HepG2 (cell line): Measurements from ENCODE around the gene MUC6. TPM values are rescaled to one million over a fixed set of nuclear protein-coding genes. Genes with fewer than 3 reads are reported as not detected.
A peak's percentile ranks its signal among the peaks of the same experiment; 100 is the strongest.

Source experiments
- BRD4 ChIP-seq: sonication (generic); formaldehyde crosslinking; IDR thresholded peaks from 2 replicates; pipeline ENCODE4 v1.4.0; 2020; ENCODE audit warnings: missing genetic modification reagents
- CBFB ChIP-seq: sonication (generic); formaldehyde crosslinking; IDR thresholded peaks from 2 replicates; pipeline ENCODE4 v1.4.0; 2020; ENCODE audit warnings: missing genetic modification reagents
- CEBPB ChIP-seq: IDR thresholded peaks from 2 replicates; pipeline ENCODE4 v1.6.1; 2011; ENCODE audit warnings: low read depth, low read length, improper control_type of control experiment, borderline replicate concordance
- GABPB1 ChIP-seq: IDR thresholded peaks from 2 replicates; pipeline ENCODE4 v1.6.1; 2016; ENCODE audit warnings: mild to moderate bottlenecking, missing genetic modification reagents, moderate library complexity, missing compliant biosample characterization
- JARID2 ChIP-seq: sonication (generic); formaldehyde crosslinking; IDR thresholded peaks from 2 replicates; pipeline ENCODE4 v1.8.1; 2023; ENCODE audit warnings: missing genetic modification reagents, inconsistent platforms; ENCODE audit not compliant: insufficient replicate concordance
- KDM5B ChIP-seq: sonication (generic); formaldehyde crosslinking; IDR thresholded peaks from 2 replicates; pipeline ENCODE4 v1.4.0; 2020; ENCODE audit warnings: missing genetic modification reagents, mild to moderate bottlenecking, borderline replicate concordance
- NCOA5 ChIP-seq: sonication (generic); formaldehyde crosslinking; IDR thresholded peaks from 2 replicates; pipeline ENCODE4 v1.4.0; 2020; ENCODE audit warnings: missing genetic modification reagents
- NFKB2 ChIP-seq: sonication (generic); formaldehyde crosslinking; IDR thresholded peaks from 2 replicates; pipeline ENCODE4 v1.4.0; 2020; ENCODE audit warnings: missing genetic modification reagents, borderline replicate concordance
- NONO ChIP-seq, 2 experiments: fragments of 450-650 bp in 1 of 2; sonication (generic) in 1 of 2; formaldehyde crosslinking in 1 of 2; IDR thresholded peaks in 1 of 2; conservative IDR thresholded peaks in 1 of 2; 2 replicates each; pipeline versions ENCODE4 v1.6.1 to v1.8.0; 2017 to 2022; ENCODE audit warnings: mild to moderate bottlenecking in 1 of 2, missing genetic modification reagents in 1 of 2, moderate library complexity in 1 of 2
- ZFP41 ChIP-seq: sonication (generic); formaldehyde crosslinking; IDR thresholded peaks from 2 replicates; pipeline ENCODE4 v1.4.0; 2020; ENCODE audit warnings: mild to moderate bottlenecking, missing genetic modification reagents, borderline replicate concordance
- ZNF672 ChIP-seq: sonication (generic); formaldehyde crosslinking; IDR thresholded peaks from 2 replicates; pipeline ENCODE4 v1.8.1; 2022; ENCODE audit warnings: missing genetic modification reagents
- polyA plus RNA-seq, 8 experiments: library from polyadenylated mRNA; depleted of rRNA in 3 of 8; stranded (reverse) in 7 of 8; unstranded in 1 of 8; fragments of >200 nt; fragmentation: Illumina TruSeq in 4 of 8; extraction: Trizol in 4 of 8; gene quantifications; 2 replicates each; pipeline versions ENCODE4 v1.2.1 to v1.2.3, GENCODE V29; 2011 to 2016; ENCODE audit warnings: low read depth in 4 of 8, missing spikeins in 1 of 8, mixed read lengths in 1 of 8; ENCODE audit not compliant: insufficient read depth in 1 of 8
- total RNA-seq, 5 experiments: library from RNA; depleted of rRNA; stranded (reverse); fragments of >200 nt; fragmentation: Illumina TruSeq; extraction: Trizol; gene quantifications; 2 replicates each; pipeline ENCODE4 v1.2.3, GENCODE V29; 2016; ENCODE audit warnings: low read depth in 1 of 5
- TF ChIP-seq, protein P1 (sequence below): sonication (generic); formaldehyde crosslinking; IDR thresholded peaks from 2 replicates; pipeline ENCODE4 v1.5.0; 2020; ENCODE audit warnings: mild to moderate bottlenecking, missing genetic modification reagents, borderline replicate concordance
- TF ChIP-seq, protein P2 (sequence below): IDR thresholded peaks from 2 replicates; pipeline ENCODE4 v1.6.1; 2018; ENCODE audit warnings: missing genetic modification reagents
- TF ChIP-seq, protein P3 (sequence below): sonication (generic); formaldehyde crosslinking; IDR thresholded peaks from 2 replicates; pipeline ENCODE4 v1.4.0; 2020; ENCODE audit warnings: mild to moderate bottlenecking, missing genetic modification reagents
- TF ChIP-seq, protein P4 (sequence below): sonication (generic); formaldehyde crosslinking; IDR thresholded peaks from 2 replicates; pipeline ENCODE4 v1.4.0; 2020; ENCODE audit warnings: mild to moderate bottlenecking, missing genetic modification reagents

MUC6 gene
- total and polyA plus RNA-seq, 2 of the 13 experiments (the other 11 are each of a cell fraction or from before 2014, with no cell fraction given) = not detected

DNA sequence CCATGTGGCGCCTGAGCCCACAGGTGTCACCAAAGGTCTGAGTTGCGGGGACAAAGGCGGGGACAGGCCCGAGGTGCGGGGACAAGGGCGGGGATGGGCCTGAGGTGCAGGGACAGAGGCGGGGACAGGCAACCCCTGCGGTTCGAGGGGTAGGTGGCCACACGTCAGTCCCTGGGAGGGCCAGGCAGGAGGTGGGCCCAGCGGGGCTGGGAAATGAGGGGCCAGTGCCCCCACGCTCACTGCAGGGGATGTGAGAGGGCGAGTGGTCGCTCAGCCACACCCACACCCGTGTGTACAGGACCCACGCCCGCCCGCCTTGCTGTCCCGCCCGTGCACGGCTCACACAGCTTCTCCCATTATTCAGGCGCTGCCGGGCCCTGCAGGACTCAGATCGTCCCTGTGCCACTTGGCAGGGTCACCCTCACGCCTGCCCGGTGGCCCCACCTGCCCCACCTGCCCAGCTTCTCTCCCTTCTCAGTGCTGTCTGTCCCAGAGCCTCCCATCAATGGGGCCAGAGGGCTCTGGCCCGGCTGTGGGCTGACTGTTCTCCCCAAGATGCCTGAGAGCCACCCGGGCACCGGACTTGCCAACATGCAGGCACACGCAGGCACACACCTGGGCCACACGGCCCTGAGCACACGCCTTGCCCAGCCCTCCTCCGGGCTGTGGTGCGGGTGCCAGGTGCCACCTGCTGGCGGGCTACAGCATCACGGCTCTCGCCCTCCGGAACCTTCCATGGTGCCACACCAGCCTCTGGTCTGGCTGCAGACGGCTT lies 14.2 kb upstream of the MUC6 start (continued):
- TF ChIP-seq, protein P1, sequence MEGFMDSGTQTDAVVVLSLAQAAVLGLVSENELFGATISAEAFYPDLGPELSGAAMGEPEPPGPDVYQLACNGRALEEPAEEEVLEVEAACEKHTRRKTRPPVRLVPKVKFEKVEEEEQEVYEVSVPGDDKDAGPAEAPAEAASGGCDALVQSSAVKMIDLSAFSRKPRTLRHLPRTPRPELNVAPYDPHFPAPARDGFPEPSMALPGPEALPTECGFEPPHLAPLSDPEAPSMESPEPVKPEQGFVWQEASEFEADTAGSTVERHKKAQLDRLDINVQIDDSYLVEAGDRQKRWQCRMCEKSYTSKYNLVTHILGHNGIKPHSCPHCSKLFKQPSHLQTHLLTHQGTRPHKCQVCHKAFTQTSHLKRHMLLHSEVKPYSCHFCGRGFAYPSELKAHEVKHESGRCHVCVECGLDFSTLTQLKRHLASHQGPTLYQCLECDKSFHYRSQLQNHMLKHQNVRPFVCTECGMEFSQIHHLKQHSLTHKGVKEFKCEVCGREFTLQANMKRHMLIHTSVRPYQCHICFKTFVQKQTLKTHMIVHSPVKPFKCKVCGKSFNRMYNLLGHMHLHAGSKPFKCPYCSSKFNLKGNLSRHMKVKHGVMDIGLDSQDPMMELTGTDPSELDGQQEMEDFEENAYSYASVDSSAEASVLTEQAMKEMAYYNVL (CRISPR knock-in tag) = 0 out of 2 replicates have a peak, but pooled peaks have one; percentile 27
- TF ChIP-seq KDM5B (no peak), BRD4 (CRISPR knock-in tag) (no peak), NONO (IDR thresholded peaks at IDR 0.05) (no peak), NONO (CRISPR knock-in tag; conservative IDR thresholded peaks at IDR 0.05) (0 out of 2 replicates have a peak, but pooled peaks have one; percentile 33), GABPB1 (peak; percentile 59; the same call in 1 of the 2 replicates), ZNF672 (CRISPR knock-in tag) (no peak), NFKB2 (CRISPR knock-in tag) (peak; percentile 30; the same call in 1 of the 2 replicates), CEBPB (no peak), NCOA5 (CRISPR knock-in tag) (no peak), ZFP41 (no peak), CBFB (CRISPR knock-in tag) (0 out of 2 replicates have a peak, but pooled peaks have one; percentile 28), JARID2 (no peak)
- TF ChIP-seq, protein P2, sequence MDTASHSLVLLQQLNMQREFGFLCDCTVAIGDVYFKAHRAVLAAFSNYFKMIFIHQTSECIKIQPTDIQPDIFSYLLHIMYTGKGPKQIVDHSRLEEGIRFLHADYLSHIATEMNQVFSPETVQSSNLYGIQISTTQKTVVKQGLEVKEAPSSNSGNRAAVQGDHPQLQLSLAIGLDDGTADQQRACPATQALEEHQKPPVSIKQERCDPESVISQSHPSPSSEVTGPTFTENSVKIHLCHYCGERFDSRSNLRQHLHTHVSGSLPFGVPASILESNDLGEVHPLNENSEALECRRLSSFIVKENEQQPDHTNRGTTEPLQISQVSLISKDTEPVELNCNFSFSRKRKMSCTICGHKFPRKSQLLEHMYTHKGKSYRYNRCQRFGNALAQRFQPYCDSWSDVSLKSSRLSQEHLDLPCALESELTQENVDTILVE (CRISPR knock-in tag) = 0 out of 2 replicates have a peak, but pooled peaks have one; percentile 32
- TF ChIP-seq, protein P3, sequence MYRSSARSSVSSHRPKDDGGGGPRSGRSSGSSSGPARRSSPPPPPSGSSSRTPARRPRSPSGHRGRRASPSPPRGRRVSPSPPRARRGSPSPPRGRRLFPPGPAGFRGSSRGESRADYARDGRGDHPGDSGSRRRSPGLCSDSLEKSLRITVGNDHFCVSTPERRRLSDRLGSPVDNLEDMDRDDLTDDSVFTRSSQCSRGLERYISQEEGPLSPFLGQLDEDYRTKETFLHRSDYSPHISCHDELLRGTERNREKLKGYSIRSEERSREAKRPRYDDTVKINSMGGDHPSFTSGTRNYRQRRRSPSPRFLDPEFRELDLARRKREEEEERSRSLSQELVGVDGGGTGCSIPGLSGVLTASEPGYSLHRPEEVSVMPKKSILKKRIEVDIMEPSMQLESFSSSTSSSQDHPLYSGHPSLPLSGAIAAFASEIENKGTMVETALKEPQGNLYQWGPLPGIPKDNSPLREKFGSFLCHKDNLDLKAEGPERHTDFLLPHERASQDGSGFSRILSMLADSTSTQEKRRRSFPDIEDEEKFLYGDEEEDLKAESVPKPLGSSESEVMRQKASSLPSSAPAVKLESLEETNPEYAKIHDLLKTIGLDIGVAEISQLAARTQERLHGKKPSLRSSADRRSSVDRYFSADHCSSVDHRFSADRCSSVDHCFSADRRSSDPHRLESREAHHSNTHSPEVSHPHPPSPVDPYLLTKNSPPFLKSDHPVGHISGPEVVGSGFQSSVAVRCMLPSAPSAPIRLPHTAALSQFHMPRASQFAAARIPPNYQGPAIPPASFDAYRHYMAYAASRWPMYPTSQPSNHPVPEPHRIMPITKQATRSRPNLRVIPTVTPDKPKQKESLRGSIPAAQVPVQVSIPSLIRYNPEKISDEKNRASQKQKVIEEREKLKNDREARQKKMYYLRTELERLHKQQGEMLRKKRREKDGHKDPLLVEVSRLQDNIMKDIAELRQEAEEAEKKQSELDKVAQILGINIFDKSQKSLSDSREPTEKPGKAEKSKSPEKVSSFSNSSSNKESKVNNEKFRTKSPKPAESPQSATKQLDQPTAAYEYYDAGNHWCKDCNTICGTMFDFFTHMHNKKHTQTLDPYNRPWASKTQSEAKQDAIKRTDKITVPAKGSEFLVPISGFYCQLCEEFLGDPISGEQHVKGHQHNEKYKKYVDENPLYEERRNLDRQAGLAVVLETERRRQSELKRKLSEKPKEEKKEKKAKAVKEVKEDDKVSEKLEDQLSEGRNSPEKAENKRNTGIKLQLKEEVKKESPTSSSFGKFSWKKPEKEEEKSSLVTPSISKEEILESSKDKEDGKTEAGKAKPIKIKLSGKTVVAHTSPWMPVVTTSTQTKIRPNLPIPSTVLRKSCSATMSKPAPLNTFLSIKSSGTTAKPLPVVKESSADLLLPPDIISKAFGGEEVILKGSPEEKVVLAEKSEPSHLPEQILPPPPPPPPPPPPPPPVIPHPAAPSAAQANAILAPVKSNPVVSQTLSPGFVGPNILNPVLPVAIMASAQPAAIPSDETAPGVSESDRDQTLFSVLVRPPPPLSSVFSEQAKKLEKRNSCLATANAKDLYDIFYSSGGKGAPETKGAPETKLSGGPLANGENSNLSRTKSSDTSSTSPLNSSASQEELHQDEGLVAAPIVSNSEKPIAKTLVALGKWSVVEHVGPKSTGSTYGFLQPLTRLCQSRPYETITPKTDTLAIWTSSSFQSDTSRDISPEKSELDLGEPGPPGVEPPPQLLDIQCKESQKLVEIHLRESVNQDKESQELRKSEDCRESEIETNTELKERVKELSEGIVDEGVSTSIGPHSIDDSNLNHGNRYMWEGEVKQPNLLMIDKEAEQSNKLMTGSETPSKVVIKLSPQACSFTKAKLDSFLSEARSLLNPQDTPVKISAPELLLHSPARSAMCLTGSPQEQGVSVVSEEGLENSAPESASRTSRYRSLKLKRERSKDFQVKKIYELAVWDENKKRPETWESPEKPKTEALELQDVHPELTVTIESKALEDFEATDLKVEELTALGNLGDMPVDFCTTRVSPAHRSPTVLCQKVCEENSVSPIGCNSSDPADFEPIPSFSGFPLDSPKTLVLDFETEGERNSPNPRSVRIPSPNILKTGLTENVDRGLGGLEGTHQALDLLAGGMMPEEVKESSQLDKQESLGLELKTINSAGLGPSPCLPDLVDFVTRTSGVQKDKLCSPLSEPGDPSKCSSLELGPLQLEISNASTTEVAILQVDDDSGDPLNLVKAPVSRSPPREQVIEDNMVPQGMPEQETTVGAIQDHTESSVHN (CRISPR knock-in tag) = no peak
- TF ChIP-seq, protein P4, sequence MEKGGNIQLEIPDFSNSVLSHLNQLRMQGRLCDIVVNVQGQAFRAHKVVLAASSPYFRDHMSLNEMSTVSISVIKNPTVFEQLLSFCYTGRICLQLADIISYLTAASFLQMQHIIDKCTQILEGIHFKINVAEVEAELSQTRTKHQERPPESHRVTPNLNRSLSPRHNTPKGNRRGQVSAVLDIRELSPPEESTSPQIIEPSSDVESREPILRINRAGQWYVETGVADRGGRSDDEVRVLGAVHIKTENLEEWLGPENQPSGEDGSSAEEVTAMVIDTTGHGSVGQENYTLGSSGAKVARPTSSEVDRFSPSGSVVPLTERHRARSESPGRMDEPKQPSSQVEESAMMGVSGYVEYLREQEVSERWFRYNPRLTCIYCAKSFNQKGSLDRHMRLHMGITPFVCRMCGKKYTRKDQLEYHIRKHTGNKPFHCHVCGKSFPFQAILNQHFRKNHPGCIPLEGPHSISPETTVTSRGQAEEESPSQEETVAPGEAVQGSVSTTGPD (CRISPR knock-in tag) = no peak
